GM20431 (cell line): ENCODE results near the gene TMEM218.
"Not testable (repeated sequence)": the region's sequence is repeated elsewhere in the genome, so short reads cannot be mapped to it uniquely, and the experiment has no call there.

Experiments
- in situ Hi-C: fragments of 300-500 bp; cut with MseI, MboI; formaldehyde crosslinking; loops from one replicate; pipeline ENCODE4 v1.15.0; 2020; ENCODE audit warnings: low sequenced_read_pairs; ENCODE audit not compliant: unreplicated experiment

The TMEM218 gene

GRCh38 chr11:125062931-125063428 is 48.4 kb downstream of the TMEM218 start, which contains the start of gene SLC37A2:
Gene SLC37A2 (plus strand): TSS chr11:125063305. CDS start chr11:125063368, 63 bp downstream.
- in situ Hi-C loops, result no loop called here

DNA sequence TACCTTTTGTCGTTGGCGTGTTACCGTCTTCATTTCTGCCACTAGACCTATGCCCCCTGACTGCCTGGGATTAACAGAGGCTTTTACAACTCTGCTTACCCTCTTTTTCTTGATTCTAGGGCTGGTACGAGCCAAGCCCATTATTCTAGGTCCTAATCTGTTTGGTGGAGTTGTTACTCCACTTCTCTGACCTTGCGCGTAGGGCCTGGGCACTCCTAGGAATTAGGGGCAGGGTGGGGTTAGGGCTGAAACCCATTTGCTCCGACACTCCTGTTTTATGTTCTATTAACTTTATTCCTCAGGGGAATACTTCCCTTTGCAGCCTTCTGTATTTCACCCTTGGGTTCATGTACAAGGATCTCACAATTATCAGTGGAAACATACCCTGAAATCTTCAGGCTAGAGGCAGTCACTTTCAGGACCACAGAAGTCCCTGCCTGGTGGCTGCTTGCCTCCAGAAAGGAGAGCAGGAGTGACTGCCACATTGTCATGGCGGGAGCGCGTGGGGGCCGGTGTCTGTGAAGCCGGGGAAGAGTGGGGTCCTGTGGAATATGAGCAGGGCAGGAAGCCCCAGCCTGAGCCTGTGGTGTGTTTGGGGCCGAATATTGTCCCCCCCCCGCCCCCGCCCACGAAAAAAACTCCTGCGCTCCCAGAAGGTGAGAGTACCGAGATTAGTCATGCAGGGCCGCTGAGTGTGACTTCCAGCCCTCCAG is 49.1 kb downstream of the TMEM218 start:
- in situ Hi-C loops, result no loop called here

DNA sequence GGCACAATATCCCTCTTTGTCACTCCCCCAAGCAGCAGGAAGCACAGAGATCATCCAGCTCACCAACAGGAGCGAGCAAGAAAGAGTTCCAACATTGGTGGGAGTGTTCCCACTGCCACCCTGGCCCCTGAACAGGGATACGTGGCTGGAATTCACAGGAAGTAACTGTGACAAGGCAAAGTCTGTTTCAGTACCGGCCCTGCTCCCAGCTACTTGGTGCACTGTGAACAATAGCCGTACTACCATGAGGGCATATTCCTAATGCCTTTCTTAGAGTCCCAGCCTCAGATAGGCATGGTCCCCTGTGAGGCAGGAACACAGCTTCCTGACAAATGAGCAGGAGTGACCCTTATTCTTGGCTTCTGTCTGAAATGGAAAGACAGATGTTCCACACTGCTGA is 50.1 kb downstream of the TMEM218 start:
- in situ Hi-C loops, result no loop called here

DNA sequence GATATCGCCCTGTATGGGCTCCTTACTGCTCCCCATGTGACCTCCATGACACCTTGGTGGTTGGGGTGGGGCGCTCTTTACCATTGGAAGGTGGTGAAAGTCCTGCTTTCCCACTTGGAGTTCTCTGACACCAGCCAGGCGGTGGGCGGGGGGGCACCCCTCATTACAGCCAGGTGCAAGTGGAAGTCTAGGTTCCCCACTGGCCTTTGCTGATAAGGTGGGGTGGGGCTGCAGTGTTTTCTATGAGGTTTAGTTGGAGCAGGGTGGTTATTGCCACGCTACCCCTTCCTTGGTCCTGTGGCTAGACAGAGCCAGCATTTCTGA is 53.8 kb downstream of the TMEM218 start:
- in situ Hi-C loops, result no loop called here

GRCh38 chr11:125056931-125057692 is 54.3 kb downstream of the TMEM218 start:
- in situ Hi-C loops, result no loop called here

GRCh38 chr11:125056111-125056510 is 55.3 kb downstream of the TMEM218 start:
- in situ Hi-C loops, result not testable (repeated sequence)

- in situ Hi-C loops, result no loop called here
Measured at GRCh38 chr11:125055107-125055715, 56.2 kb downstream of the TMEM218 start.

- in situ Hi-C loops, result no loop called here
Measured at GRCh38 chr11:125053167-125053566, 58.3 kb downstream of the TMEM218 start.

GRCh38 chr11:125052047-125052446 is 59.4 kb downstream of the TMEM218 start:
- in situ Hi-C loops, result no loop called here

DNA sequence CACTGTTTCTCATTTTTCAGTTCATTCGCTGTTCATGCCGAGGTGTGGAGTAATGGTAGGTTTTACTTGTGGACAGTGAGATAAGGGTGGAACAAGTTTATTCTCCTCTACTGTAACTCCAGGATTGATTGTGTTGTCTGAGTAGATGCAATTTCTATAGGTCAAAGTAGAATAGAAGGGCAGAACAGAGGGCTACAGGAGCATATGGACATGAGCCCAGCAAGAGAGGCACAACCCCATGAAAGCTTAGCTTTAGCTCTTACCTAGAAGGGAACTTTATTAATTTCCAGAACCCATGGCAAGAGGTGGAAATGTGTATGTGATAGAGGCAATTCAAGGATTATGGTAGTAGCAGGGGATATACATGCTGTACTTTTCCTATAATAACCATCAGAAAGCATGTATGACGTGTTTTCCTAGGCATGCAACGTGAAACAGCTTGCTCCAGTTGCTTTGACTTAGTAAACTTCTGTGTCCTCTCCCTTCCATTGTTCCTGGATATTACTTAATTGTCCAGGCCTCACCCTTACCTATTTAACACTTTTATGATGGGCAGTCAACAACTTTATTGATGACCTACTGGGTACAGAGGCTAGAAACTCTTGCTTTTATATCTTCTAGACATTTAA is 62.1 kb downstream of the TMEM218 start:
- in situ Hi-C loops, result no loop called here
